Lower lobe of right lung (tissue), 2 donors: ENCODE measurements around the gene SERPINA3. TPM values are rescaled to one million over a fixed set of nuclear protein-coding genes. Genes with fewer than 3 reads are reported as not detected.

ENCODE experiments used
- ATAC-seq, 2 donors: fragments of 200-7000 bp; cut with Tn5 transposase; one replicate each; pipeline ENCODE4 v1.9.1; 2020 to 2022; ENCODE audit warnings: mild to moderate bottlenecking in 2 of 2, moderate library complexity in 2 of 2
- DNase-seq: peaks from one replicate; pipeline ENCODE4 v3.0.0-alpha.2; 2020
- H3K27ac ChIP-seq: fragments of 200-600 bp; one replicate; pipeline ENCODE4 v1.8.0; 2022
- H3K27me3 ChIP-seq: fragments of 200-600 bp; one replicate; pipeline ENCODE4 v1.8.0; 2022; ENCODE audit warnings: low read depth
- H3K36me3 ChIP-seq: fragments of 200-600 bp; one replicate; pipeline ENCODE4 v1.8.0; 2022; ENCODE audit warnings: mild to moderate bottlenecking
- H3K4me1 ChIP-seq: fragments of 200-600 bp; one replicate; pipeline ENCODE4 v1.8.0; 2022
- H3K4me3 ChIP-seq: fragments of 200-600 bp; one replicate; pipeline ENCODE4 v1.8.0; 2022; ENCODE audit warnings: mild to moderate bottlenecking
- H3K9me3 ChIP-seq: fragments of 200-600 bp; one replicate; pipeline ENCODE4 v1.8.0; 2022
- intact Hi-C: fragments of 100-400 bp; cut with DNase I; formaldehyde crosslinking; loops from one replicate; pipeline ENCODE4 v1.11.0; 2022
- total RNA-seq: library from RNA; stranded (reverse); fragmentation: NEBNext Ultra II Directional; extraction: Animal tissue kit (Norgen Biotek cat#: 25700); gene quantifications from one replicate; pipeline ENCODE4 v1.2.1, GENCODE V29; 2021
- TF ChIP-seq, protein P1 (sequence below): fragments of 200-600 bp; IDR thresholded peaks from one replicate; pipeline ENCODE4 v1.8.0; 2022; ENCODE audit warnings: antibody characterized with exemption, mild to moderate bottlenecking
- donor health status: DM: no; HTN: yes; CAD: no; lungs with severe emphysema.

Gene SERPINA3
- total RNA-seq, 1 donor from 2014 or later: 74.6 TPM

GRCh38 chr14:94653321-94653720, 41.1 kb downstream of the SERPINA3 start:
- H3K4me3 ChIP-seq: no peak overlapping the region
- ATAC-seq (no peak), DNase-seq (no peak)
- peaks cover 8% of the 10 kb centered on the region for H3K9me3 ChIP-seq
- no peaks in the 10 kb centered on the region for H3K27me3 ChIP-seq
- TF ChIP-seq, protein P1, sequence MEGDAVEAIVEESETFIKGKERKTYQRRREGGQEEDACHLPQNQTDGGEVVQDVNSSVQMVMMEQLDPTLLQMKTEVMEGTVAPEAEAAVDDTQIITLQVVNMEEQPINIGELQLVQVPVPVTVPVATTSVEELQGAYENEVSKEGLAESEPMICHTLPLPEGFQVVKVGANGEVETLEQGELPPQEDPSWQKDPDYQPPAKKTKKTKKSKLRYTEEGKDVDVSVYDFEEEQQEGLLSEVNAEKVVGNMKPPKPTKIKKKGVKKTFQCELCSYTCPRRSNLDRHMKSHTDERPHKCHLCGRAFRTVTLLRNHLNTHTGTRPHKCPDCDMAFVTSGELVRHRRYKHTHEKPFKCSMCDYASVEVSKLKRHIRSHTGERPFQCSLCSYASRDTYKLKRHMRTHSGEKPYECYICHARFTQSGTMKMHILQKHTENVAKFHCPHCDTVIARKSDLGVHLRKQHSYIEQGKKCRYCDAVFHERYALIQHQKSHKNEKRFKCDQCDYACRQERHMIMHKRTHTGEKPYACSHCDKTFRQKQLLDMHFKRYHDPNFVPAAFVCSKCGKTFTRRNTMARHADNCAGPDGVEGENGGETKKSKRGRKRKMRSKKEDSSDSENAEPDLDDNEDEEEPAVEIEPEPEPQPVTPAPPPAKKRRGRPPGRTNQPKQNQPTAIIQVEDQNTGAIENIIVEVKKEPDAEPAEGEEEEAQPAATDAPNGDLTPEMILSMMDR: no peak
- H3K27ac ChIP-seq: no peak overlapping the region
- no peaks in the 10 kb centered on the region for H3K36me3 ChIP-seq
- intact Hi-C loops: no loop called here
- H3K4me1 ChIP-seq: no peaks in the 10 kb centered on the region

GRCh38 chr14:94654071-94654861, 42.1 kb downstream of the SERPINA3 start:
- H3K27me3 ChIP-seq: no peaks in the 10 kb centered on the region
- no peak overlapping the region for H3K27ac ChIP-seq
- no peak overlapping the region for H3K4me3 ChIP-seq
- TF ChIP-seq, protein P1: no peak
- no peaks in the 10 kb centered on the region for H3K36me3 ChIP-seq
- H3K9me3 ChIP-seq: peaks cover 1% of the 10 kb centered on the region
- DNase-seq: no peak
- ATAC-seq: no peak
- intact Hi-C loops: no loop called here
- H3K4me1 ChIP-seq: no peaks in the 10 kb centered on the region

DNA sequence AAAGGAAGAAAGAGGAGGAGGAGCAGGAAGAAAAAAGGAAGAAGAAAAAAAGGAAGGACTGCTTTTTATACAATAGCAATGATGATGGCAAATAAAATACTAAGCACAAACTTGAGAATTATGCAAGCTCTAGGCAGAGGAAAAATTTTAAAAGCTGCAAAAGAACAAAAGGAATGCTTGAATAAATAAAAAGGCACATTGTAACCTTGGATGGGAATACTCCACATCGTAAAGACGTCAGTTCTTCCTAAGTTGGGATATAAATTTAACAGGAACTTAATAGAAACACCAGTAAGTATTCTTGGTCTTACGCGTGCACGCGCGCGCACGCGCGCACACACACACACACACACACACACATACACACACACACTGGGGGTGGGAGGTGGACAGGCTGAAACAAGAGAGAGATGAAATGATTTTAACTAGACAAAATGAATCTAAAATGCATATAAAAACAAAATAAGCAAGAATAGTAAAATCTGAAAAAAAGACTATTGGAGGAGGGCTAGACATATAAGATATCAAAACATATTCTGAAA, 43.0 kb downstream of the SERPINA3 start:
- no peaks in the 10 kb centered on the region for H3K4me1 ChIP-seq
- H3K27me3 ChIP-seq: no peaks in the 10 kb centered on the region
- no peaks in the 10 kb centered on the region for H3K36me3 ChIP-seq
- H3K4me3 ChIP-seq: no peak overlapping the region
- TF ChIP-seq, protein P1: no peak
- DNase-seq (no peak), ATAC-seq (no peak)
- intact Hi-C loops: no loop called here
- no peak overlapping the region for H3K27ac ChIP-seq
- no peaks in the 10 kb centered on the region for H3K9me3 ChIP-seq

DNA sequence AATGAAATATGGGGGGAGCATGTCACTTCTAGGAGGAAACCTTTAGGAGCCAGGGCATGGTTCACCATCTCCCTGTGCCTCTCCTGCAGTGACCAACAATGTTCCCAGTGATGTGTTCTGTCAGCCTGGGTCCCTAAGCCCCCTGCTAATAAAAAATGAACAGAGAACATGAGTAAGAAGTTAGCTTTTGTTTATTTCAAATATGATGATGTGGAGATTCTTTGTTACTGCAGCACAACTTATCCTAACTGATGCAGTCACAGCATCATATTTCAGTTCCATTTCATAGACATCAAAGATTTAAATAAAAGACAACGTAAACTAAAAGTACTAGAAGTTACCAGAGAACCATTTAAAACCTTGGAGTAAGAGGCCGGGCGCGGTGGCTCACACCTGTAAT, 43.9 kb downstream of the SERPINA3 start:
- H3K4me3 ChIP-seq: no peak overlapping the region
- no peaks in the 10 kb centered on the region for H3K36me3 ChIP-seq
- no peak for ATAC-seq
- intact Hi-C loops: no loop called here
- no peaks in the 10 kb centered on the region for H3K27me3 ChIP-seq
- TF ChIP-seq, protein P1: no peak
- no peaks in the 10 kb centered on the region for H3K4me1 ChIP-seq
- DNase-seq: no peak
- H3K27ac ChIP-seq: no peak overlapping the region
- no peaks in the 10 kb centered on the region for H3K9me3 ChIP-seq

- TF ChIP-seq, protein P1: no peak
- H3K27ac ChIP-seq: no peak overlapping the region
- DNase-seq (no peak), ATAC-seq (no peak)
- H3K36me3 ChIP-seq: no peaks in the 10 kb centered on the region
- intact Hi-C loops: no loop called here
- H3K4me1 ChIP-seq: no peaks in the 10 kb centered on the region
- no peaks in the 10 kb centered on the region for H3K9me3 ChIP-seq
- H3K27me3 ChIP-seq: no peaks in the 10 kb centered on the region
- no peak overlapping the region for H3K4me3 ChIP-seq
These were observed 47.1 kb downstream of the SERPINA3 start for GRCh38 chr14:94659256-94659655.
